ENCODE measurements around the gene MAP3K6.

Gene MAP3K6

GRCh38 chr1:27366411-27367159, at the start of gene MAP3K6:
MAP3K6 (minus strand) TSS chr1:27366961; CDS start chr1:27366597, 364 bp downstream.
- peak within 1 kb of the TSS; percentile 81 for H3K4me3 ChIP-seq (ENCODE audit: low read depth, low read length)
- TF ChIP-seq MAX (IDR thresholded peaks at IDR 0.05; ENCODE audit: low read depth, low read length) (peak; percentile 43; the same call in 1 of the 2 replicates), MYC (IDR thresholded peaks at IDR 0.05; ENCODE audit: low read depth, low read length) (peak; percentile 19; the same call in 1 of the 2 replicates), CTCF (IDR thresholded peaks at IDR 0.05; ENCODE audit: low read depth, low read length) (peak; percentile 17), POLR2A (IDR thresholded peaks at IDR 0.05; ENCODE audit: extremely low read depth, insufficient read length) (peak; percentile 45)
- peak; percentile 91 for DNase-seq (ENCODE audit: low read depth)

GRCh38 chr1:27414091-27414490, 47.3 kb upstream of the MAP3K6 start:
- no peak overlapping the region for H3K4me3 ChIP-seq (ENCODE audit: low read depth, low read length)
- DNase-seq (ENCODE audit: low read depth), result no peak
- no peak for TF ChIP-seq POLR2A (IDR thresholded peaks at IDR 0.05; ENCODE audit: extremely low read depth, insufficient read length)
- no peak for TF ChIP-seq MAX (IDR thresholded peaks at IDR 0.05; ENCODE audit: low read depth, low read length)
- TF ChIP-seq MYC (IDR thresholded peaks at IDR 0.05; ENCODE audit: low read depth, low read length), result no peak
- TF ChIP-seq CTCF (IDR thresholded peaks at IDR 0.05; ENCODE audit: low read depth, low read length), result no peak

GRCh38 chr1:27413004-27413403, 46.2 kb upstream of the MAP3K6 start:
- peak; percentile 59 for DNase-seq (ENCODE audit: low read depth)
- no peak overlapping the region for H3K4me3 ChIP-seq (ENCODE audit: low read depth, low read length)
- TF ChIP-seq CTCF (IDR thresholded peaks at IDR 0.05; ENCODE audit: low read depth, low read length) (no peak), POLR2A (IDR thresholded peaks at IDR 0.05; ENCODE audit: extremely low read depth, insufficient read length) (no peak), MAX (IDR thresholded peaks at IDR 0.05; ENCODE audit: low read depth, low read length) (no peak), MYC (IDR thresholded peaks at IDR 0.05; ENCODE audit: low read depth, low read length) (no peak)

GRCh38 chr1:27412502-27412901, 45.7 kb upstream of the MAP3K6 start:
- TF ChIP-seq MAX (IDR thresholded peaks at IDR 0.05; ENCODE audit: low read depth, low read length) (no peak), POLR2A (IDR thresholded peaks at IDR 0.05; ENCODE audit: extremely low read depth, insufficient read length) (no peak), CTCF (IDR thresholded peaks at IDR 0.05; ENCODE audit: low read depth, low read length) (no peak), MYC (IDR thresholded peaks at IDR 0.05; ENCODE audit: low read depth, low read length) (no peak)
- DNase-seq (ENCODE audit: low read depth), result no peak
- no peak overlapping the region for H3K4me3 ChIP-seq (ENCODE audit: low read depth, low read length)

- no peak for TF ChIP-seq CTCF (IDR thresholded peaks at IDR 0.05; ENCODE audit: low read depth, low read length)
- TF ChIP-seq MYC (IDR thresholded peaks at IDR 0.05; ENCODE audit: low read depth, low read length), result no peak
- H3K4me3 ChIP-seq (ENCODE audit: low read depth, low read length), result no peak overlapping the region
- DNase-seq (ENCODE audit: low read depth), result no peak
These were observed 43.9 kb upstream of the MAP3K6 start for GRCh38 chr1:27410709-27411108.
